Measurements from ENCODE around the gene TERC. TPM values are rescaled to one million over a fixed set of nuclear protein-coding genes. Genes with fewer than 3 reads are reported as not detected.

Gene TERC
- total RNA-seq, 1 experiment from 2014 or later: 7.9 TPM

- POLR2A ChIA-PET: interaction anchor here (0.9 to 3.5 kb wide), 10 partner anchors 9 to 733 kb away, joined by 3 to 50 read pairs (median 5); partner anchors contain the start of gene TERC
- intact Hi-C loops (cut with micrococcal nuclease): loop anchor here (5.0 kb wide), 2 partner anchors 627 to 1038 kb away; no protein-coding TSS in a partner anchor
- TF ChIP-seq, protein P1, sequence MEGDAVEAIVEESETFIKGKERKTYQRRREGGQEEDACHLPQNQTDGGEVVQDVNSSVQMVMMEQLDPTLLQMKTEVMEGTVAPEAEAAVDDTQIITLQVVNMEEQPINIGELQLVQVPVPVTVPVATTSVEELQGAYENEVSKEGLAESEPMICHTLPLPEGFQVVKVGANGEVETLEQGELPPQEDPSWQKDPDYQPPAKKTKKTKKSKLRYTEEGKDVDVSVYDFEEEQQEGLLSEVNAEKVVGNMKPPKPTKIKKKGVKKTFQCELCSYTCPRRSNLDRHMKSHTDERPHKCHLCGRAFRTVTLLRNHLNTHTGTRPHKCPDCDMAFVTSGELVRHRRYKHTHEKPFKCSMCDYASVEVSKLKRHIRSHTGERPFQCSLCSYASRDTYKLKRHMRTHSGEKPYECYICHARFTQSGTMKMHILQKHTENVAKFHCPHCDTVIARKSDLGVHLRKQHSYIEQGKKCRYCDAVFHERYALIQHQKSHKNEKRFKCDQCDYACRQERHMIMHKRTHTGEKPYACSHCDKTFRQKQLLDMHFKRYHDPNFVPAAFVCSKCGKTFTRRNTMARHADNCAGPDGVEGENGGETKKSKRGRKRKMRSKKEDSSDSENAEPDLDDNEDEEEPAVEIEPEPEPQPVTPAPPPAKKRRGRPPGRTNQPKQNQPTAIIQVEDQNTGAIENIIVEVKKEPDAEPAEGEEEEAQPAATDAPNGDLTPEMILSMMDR (IDR thresholded peaks at IDR 0.05; ENCODE audit: unreplicated experiment): no peak
These were observed 9.3 kb upstream of the TERC start for GRCh38 chr3:169774186-169774585.

GRCh38 chr3:169772897-169773816 is 8.3 kb upstream of the TERC start, which contains the start of gene MYNN:
TSS of gene MYNN (plus strand) at chr3:169773396. CDS start at chr3:169774296, 900 bp downstream.
- TF ChIP-seq, protein P1 (IDR thresholded peaks at IDR 0.05; ENCODE audit: unreplicated experiment): no peak
- ChIA-PET POLR2A (interaction anchor here (0.6 to 3.5 kb wide), 32 partner anchors 10 to 1684 kb away, joined by 3 to 50 read pairs (median 4); partner anchors contain the start of genes PRKCI, SEC62 and TERC), CTCF (interaction anchor here (0.6 to 2.5 kb wide), 7 partner anchors 10 to 746 kb away, joined by 3 to 14 read pairs (median 3); partner anchors contain the start of gene TERC)
- peak within 1 kb of the TSS; percentile 94 for H3K4me3 Mint-ChIP-seq (ENCODE audit: unreplicated experiment)
- H3K27me3 Mint-ChIP-seq (ENCODE audit: insufficient read depth, unreplicated experiment): no peaks in the 10 kb centered on the region
- intact Hi-C loops (cut with micrococcal nuclease): loop anchor here (1.0 to 5.0 kb wide), 4 partner anchors 10 to 1039 kb away; partner anchors contain the start of gene SEC62
- peak within 1 kb of the TSS; percentile 99 for H3K27ac Mint-ChIP-seq (ENCODE audit: low read depth, unreplicated experiment)
- peaks cover 4% of the 10 kb centered on the region for H3K4me1 Mint-ChIP-seq (ENCODE audit: insufficient read depth, unreplicated experiment)
- peaks cover 58% of the 10 kb centered on the region for H3K36me3 Mint-ChIP-seq (ENCODE audit: insufficient read depth, unreplicated experiment)
- TSS peak; percentile 83 for BruUV-seq (replicated peaks)
- DNase-seq (ENCODE audit: unreplicated experiment): peak; percentile 87
- H3K9me3 Mint-ChIP-seq (ENCODE audit: unreplicated experiment): no peaks in the 10 kb centered on the region

More at GRCh38 chr3:169774186-169774585, 9.3 kb upstream of the TERC start:
- Mint-ChIP-seq H3K4me3 (ENCODE audit: unreplicated experiment) (peak overlapping the region; percentile 94), H3K36me3 (ENCODE audit: insufficient read depth, unreplicated experiment) (peaks cover 68% of the 10 kb centered on the region), H3K27me3 (ENCODE audit: insufficient read depth, unreplicated experiment) (no peaks in the 10 kb centered on the region), H3K4me1 (ENCODE audit: insufficient read depth, unreplicated experiment) (peaks cover 4% of the 10 kb centered on the region), H3K27ac (ENCODE audit: low read depth, unreplicated experiment) (peak overlapping the region; percentile 99), H3K9me3 (ENCODE audit: unreplicated experiment) (no peaks in the 10 kb centered on the region)
- BruUV-seq (replicated peaks): TSS peak; percentile 22
- CTCF ChIA-PET: interaction anchor here (0.5 to 2.5 kb wide), 3 partner anchors 11 to 651 kb away, joined by 3 to 14 read pairs (median 3); partner anchors contain the start of gene TERC
- DNase-seq (ENCODE audit: unreplicated experiment): no peak

- ChIA-PET POLR2A (interaction anchor here (0.6 to 3.5 kb wide), 20 partner anchors 10 to 1683 kb away, joined by 3 to 50 read pairs (median 5); partner anchors contain the start of genes PRKCI, SEC62 and TERC), CTCF (interaction anchor here (0.6 to 2.5 kb wide), 12 partner anchors 9 to 745 kb away, joined by 3 to 14 read pairs (median 3); partner anchors contain the start of gene TERC)
- no peaks in the 10 kb centered on the region for H3K9me3 Mint-ChIP-seq (ENCODE audit: unreplicated experiment)
- intact Hi-C loops (cut with micrococcal nuclease): loop anchor here (2.0 to 5.0 kb wide), 3 partner anchors 194 to 1040 kb away; partner anchors contain the start of gene SEC62
- BruUV-seq (replicated peaks): no TSS peak
- peaks cover 4% of the 10 kb centered on the region for H3K4me1 Mint-ChIP-seq (ENCODE audit: insufficient read depth, unreplicated experiment)
- peak overlapping the region; percentile 99 for H3K27ac Mint-ChIP-seq (ENCODE audit: low read depth, unreplicated experiment)
- peaks cover 51% of the 10 kb centered on the region for H3K36me3 Mint-ChIP-seq (ENCODE audit: insufficient read depth, unreplicated experiment)
- TF ChIP-seq, protein P1 (IDR thresholded peaks at IDR 0.05; ENCODE audit: unreplicated experiment): no peak
- H3K27me3 Mint-ChIP-seq (ENCODE audit: insufficient read depth, unreplicated experiment): no peaks in the 10 kb centered on the region
- peak; percentile 85 for DNase-seq (ENCODE audit: unreplicated experiment)
- peak overlapping the region; percentile 94 for H3K4me3 Mint-ChIP-seq (ENCODE audit: unreplicated experiment)
These were observed 7.5 kb upstream of the TERC start for GRCh38 chr3:169772305-169772896.

All from MCF 10A (cell line).